HEK293 (cell line): ENCODE data around the gene USP32.

Experiments used
- CTCF ChIA-PET: fragments of 350-600 bp; formaldehyde crosslinking; extraction: SDS; loops from one replicate; lab custom pipeline; 2021; ENCODE audit warnings: antibody characterized with exemption; lab: Yijun Ruan, JAX
- POLR2A ChIA-PET: fragments of 300-600 bp; formaldehyde crosslinking; extraction: SDS; loops from one replicate; lab custom pipeline; 2020; ENCODE audit warnings: antibody characterized with exemption, inconsistent platforms; lab: Yijun Ruan, JAX
- H3K27ac ChIP-seq: fragments of 200-500 bp; sonication (Bioruptor generic); 2 replicates; pipeline ENCODE4 v1.5.1; 2014; ENCODE audit warnings: low read depth, low read length, control low read depth, inconsistent platforms; ENCODE audit errors: extremely low read depth
- H3K36me3 ChIP-seq, 2 experiments: fragments of 200-500 bp in 1 of 2; sonication (Bioruptor generic) in 1 of 2; 1 replicate in 1 of 2; 2 replicates in 1 of 2; pipeline ENCODE4 v1.5.1; 2014 to 2017; ENCODE audit warnings: inconsistent platforms in 2 of 2, low read length in 2 of 2; ENCODE audit not compliant: control insufficient read depth in 2 of 2, insufficient read depth in 1 of 2
- H3K4me1 ChIP-seq: fragments of 200-500 bp; sonication (Bioruptor generic); 2 replicates; pipeline ENCODE4 v1.5.1; 2014; ENCODE audit warnings: mild to moderate bottlenecking, low read length, inconsistent platforms; ENCODE audit not compliant: control insufficient read depth, insufficient read depth
- H3K4me3 ChIP-seq: 2 replicates; pipeline ENCODE4 v1.5.1; 2011; ENCODE audit warnings: low read depth, mild to moderate bottlenecking, control low read depth, low read length, moderate library complexity
- H3K9me3 ChIP-seq: fragments of 200-500 bp; sonication (Bioruptor generic); 2 replicates; pipeline ENCODE4 v1.5.1; 2014; ENCODE audit warnings: low read depth, low read length, inconsistent platforms; ENCODE audit not compliant: control insufficient read depth, insufficient read depth
- GLI4 ChIP-seq: fragments of 450-650 bp; formaldehyde crosslinking; IDR thresholded peaks from 2 replicates; pipeline ENCODE4 v1.5.1; 2016; ENCODE audit warnings: missing biosample characterization, missing genetic modification characterization
- HOXA7 ChIP-seq: sonication (generic); formaldehyde crosslinking; IDR thresholded peaks from 2 replicates; pipeline ENCODE4 v1.8.1; 2022; ENCODE audit warnings: missing genetic modification reagents, borderline replicate concordance
- MZF1 ChIP-seq: fragments of 450-650 bp; formaldehyde crosslinking; IDR thresholded peaks from 2 replicates; pipeline ENCODE4 v1.5.1; 2017; ENCODE audit warnings: missing biosample characterization, missing genetic modification characterization, borderline replicate concordance
- PRDM1 ChIP-seq: fragments of 450-650 bp; formaldehyde crosslinking; IDR thresholded peaks from 2 replicates; pipeline ENCODE4; 2016; ENCODE audit warnings: missing biosample characterization, missing genetic modification characterization
- RBAK ChIP-seq: fragments of 450-650 bp; formaldehyde crosslinking; IDR thresholded peaks from 2 replicates; pipeline ENCODE4 v1.5.1; 2016; ENCODE audit warnings: missing biosample characterization, missing genetic modification characterization
- WT1 ChIP-seq: fragments of 450-650 bp; formaldehyde crosslinking; IDR thresholded peaks from 2 replicates; pipeline ENCODE4 v1.5.1; 2016; ENCODE audit warnings: missing biosample characterization, missing genetic modification characterization
- YY2 ChIP-seq: fragments of 450-650 bp; formaldehyde crosslinking; IDR thresholded peaks from 2 replicates; pipeline ENCODE4 v1.5.1; 2016; ENCODE audit warnings: missing biosample characterization, missing genetic modification characterization
- ZFP69B ChIP-seq: fragments of 450-650 bp; formaldehyde crosslinking; IDR thresholded peaks from 2 replicates; pipeline ENCODE4 v1.5.1; 2016; ENCODE audit warnings: missing biosample characterization, missing genetic modification characterization
- ZNF133 ChIP-seq: fragments of 450-650 bp; formaldehyde crosslinking; IDR thresholded peaks from 2 replicates; pipeline ENCODE4 v1.5.1; 2016; ENCODE audit warnings: missing biosample characterization, missing genetic modification characterization
- ZNF2 ChIP-seq: fragments of 450-650 bp; formaldehyde crosslinking; IDR thresholded peaks from 2 replicates; pipeline ENCODE4 v1.5.1; 2016; ENCODE audit warnings: missing biosample characterization, missing genetic modification characterization
- ZNF248 ChIP-seq: fragments of 450-650 bp; formaldehyde crosslinking; IDR thresholded peaks from 2 replicates; pipeline ENCODE4 v1.5.1; 2017; ENCODE audit warnings: missing biosample characterization, missing genetic modification characterization
- ZNF433 ChIP-seq: fragments of 450-650 bp; formaldehyde crosslinking; IDR thresholded peaks from 2 replicates; pipeline ENCODE4 v1.5.1; 2016; ENCODE audit warnings: missing biosample characterization, missing genetic modification characterization, low read depth
- ZNF473 ChIP-seq: fragments of 450-650 bp; formaldehyde crosslinking; IDR thresholded peaks from 2 replicates; pipeline ENCODE4 v1.5.1; 2017; ENCODE audit warnings: missing biosample characterization, missing genetic modification characterization
- ZNF549 ChIP-seq: fragments of 450-650 bp; IDR thresholded peaks from 2 replicates; pipeline ENCODE4 v1.5.1; 2018; ENCODE audit warnings: missing biosample characterization, missing genetic modification characterization, mild to moderate bottlenecking, inconsistent platforms, moderate library complexity
- ZNF555 ChIP-seq: fragments of 450-650 bp; formaldehyde crosslinking; conservative IDR thresholded peaks from 2 replicates; pipeline ENCODE4 v1.5.1; 2017; ENCODE audit warnings: missing biosample characterization, mild to moderate bottlenecking, missing genetic modification characterization, inconsistent platforms
- ZNF600 ChIP-seq: fragments of 450-650 bp; formaldehyde crosslinking; IDR thresholded peaks from 2 replicates; pipeline ENCODE4 v1.5.1; 2016; ENCODE audit warnings: missing biosample characterization, missing genetic modification characterization
- ZNF610 ChIP-seq: fragments of 450-650 bp; formaldehyde crosslinking; IDR thresholded peaks from 2 replicates; pipeline ENCODE4 v1.5.1; 2016; ENCODE audit warnings: missing biosample characterization, missing genetic modification characterization, borderline replicate concordance
- ZNF621 ChIP-seq: fragments of 450-650 bp; formaldehyde crosslinking; IDR thresholded peaks from 2 replicates; pipeline ENCODE4 v1.5.1; 2017; ENCODE audit warnings: missing biosample characterization, missing genetic modification characterization
- ZNF670 ChIP-seq: fragments of 450-650 bp; formaldehyde crosslinking; IDR thresholded peaks from 2 replicates; pipeline ENCODE4 v1.5.1; 2016; ENCODE audit warnings: missing biosample characterization, missing genetic modification characterization, low read depth
- ZNF837 ChIP-seq: fragments of 450-650 bp; formaldehyde crosslinking; IDR thresholded peaks from 2 replicates; pipeline ENCODE4 v1.5.1; 2016; ENCODE audit warnings: missing biosample characterization, missing genetic modification characterization
- TF ChIP-seq, protein P1 (sequence below): fragments of 450-650 bp; formaldehyde crosslinking; IDR thresholded peaks from 2 replicates; pipeline ENCODE4 v1.5.1; 2017; ENCODE audit warnings: missing biosample characterization, missing genetic modification characterization
- TF ChIP-seq, protein P2 (sequence below): fragments of 450-650 bp; formaldehyde crosslinking; IDR thresholded peaks from 2 replicates; pipeline ENCODE4 v1.5.1; 2017; ENCODE audit warnings: missing biosample characterization, missing genetic modification characterization
- TF ChIP-seq, protein P3 (sequence below): fragments of 450-650 bp; IDR thresholded peaks from 2 replicates; pipeline ENCODE4 v1.5.1; 2018; ENCODE audit warnings: missing biosample characterization, mild to moderate bottlenecking, missing genetic modification characterization

USP32 gene

DNA sequence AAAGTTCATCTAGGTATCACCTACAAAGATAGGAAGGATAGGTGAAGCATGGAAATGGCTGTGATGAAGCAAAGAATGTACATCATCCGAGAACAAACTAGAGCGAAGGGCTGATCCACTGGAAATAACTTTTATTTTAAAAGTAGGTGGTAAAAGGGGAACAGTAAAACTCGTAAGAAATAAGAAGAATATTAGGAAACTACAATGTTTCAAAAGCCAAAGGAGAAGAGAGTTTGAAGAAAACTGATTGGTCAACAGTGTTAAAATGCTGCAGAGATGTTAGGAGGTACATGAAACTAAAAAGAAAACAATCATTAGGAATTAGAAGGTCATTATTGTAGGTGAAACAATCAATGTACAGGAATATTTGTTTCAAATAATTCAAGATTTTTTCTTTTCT, 108.1 kb downstream of the USP32 start (continued):
- TF ChIP-seq, protein P1, sequence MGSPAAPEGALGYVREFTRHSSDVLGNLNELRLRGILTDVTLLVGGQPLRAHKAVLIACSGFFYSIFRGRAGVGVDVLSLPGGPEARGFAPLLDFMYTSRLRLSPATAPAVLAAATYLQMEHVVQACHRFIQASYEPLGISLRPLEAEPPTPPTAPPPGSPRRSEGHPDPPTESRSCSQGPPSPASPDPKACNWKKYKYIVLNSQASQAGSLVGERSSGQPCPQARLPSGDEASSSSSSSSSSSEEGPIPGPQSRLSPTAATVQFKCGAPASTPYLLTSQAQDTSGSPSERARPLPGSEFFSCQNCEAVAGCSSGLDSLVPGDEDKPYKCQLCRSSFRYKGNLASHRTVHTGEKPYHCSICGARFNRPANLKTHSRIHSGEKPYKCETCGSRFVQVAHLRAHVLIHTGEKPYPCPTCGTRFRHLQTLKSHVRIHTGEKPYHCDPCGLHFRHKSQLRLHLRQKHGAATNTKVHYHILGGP (tag by site-specific recombination): no peak
- TF ChIP-seq HOXA7 (CRISPR knock-in tag) (no peak), ZNF433 (no peak), MZF1 (tag by site-specific recombination) (no peak), YY2 (no peak), ZNF133 (tag by site-specific recombination) (no peak)

DNA sequence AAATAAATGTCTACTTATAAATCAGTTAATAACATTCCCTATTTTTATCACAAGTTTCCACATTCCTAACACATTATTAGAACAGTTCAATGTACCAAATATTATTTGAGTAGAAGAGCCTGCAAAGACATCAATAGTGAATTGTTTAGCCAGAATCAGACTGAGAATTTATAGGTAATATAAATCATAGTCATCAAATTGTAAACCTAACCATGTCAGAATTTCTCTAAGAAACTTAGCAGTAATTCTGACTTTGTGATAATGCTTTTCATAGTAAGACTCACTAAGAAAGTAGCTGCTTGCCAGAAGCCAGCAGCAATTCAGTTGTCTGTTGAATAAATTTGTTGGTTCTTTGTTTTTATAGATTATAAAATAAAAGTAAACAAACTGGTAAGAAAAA, 111.3 kb downstream of the USP32 start:
- no peak overlapping the region for H3K4me3 ChIP-seq
- no peaks in the 10 kb centered on the region; a peak in 1 of 3 replicates for H3K36me3 ChIP-seq
- H3K4me1 ChIP-seq: no peaks in the 10 kb centered on the region; the same call in 1 of the 2 replicates
- ChIA-PET POLR2A (interaction anchor here (0.6 kb wide), 1 partner anchor 238 kb away, joined by 3 read pairs; no protein-coding TSS in a partner anchor), CTCF (no interaction called here)
- H3K27ac ChIP-seq: no peak overlapping the region
- TF ChIP-seq GLI4 (tag by site-specific recombination): no peak
- no peak for TF ChIP-seq ZNF610
- TF ChIP-seq, protein P2, sequence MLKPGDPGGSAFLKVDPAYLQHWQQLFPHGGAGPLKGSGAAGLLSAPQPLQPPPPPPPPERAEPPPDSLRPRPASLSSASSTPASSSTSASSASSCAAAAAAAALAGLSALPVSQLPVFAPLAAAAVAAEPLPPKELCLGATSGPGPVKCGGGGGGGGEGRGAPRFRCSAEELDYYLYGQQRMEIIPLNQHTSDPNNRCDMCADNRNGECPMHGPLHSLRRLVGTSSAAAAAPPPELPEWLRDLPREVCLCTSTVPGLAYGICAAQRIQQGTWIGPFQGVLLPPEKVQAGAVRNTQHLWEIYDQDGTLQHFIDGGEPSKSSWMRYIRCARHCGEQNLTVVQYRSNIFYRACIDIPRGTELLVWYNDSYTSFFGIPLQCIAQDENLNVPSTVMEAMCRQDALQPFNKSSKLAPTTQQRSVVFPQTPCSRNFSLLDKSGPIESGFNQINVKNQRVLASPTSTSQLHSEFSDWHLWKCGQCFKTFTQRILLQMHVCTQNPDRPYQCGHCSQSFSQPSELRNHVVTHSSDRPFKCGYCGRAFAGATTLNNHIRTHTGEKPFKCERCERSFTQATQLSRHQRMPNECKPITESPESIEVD (tag by site-specific recombination): peak; percentile 30; the same call in 1 of the 2 replicates
- TF ChIP-seq ZNF248 (tag by site-specific recombination): no peak
- no peak for TF ChIP-seq ZNF2 (tag by site-specific recombination)
- TF ChIP-seq ZNF837 (tag by site-specific recombination): no peak
- H3K9me3 ChIP-seq: no peaks in the 10 kb centered on the region

DNA sequence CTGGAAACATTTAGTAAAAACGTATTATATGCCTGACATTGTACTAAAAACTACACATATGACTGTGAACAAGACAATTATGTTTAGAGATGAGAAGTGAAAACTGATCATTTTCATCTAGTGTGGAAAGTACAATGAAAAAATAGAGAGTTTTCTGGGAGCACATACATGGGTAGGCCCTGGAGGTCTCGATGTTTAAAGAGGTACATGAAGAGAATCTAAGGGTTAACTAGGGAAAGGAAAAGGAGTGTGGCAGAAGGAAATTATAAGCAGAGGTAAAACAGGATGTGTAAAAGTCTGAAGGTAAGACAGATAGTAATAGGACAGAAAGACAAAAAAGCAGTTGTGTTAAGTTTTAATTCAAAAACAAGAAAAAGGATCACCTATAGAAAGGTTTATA, 113.7 kb downstream of the USP32 start:
- Histone ChIP-seq H3K9me3 (no peaks in the 10 kb centered on the region), H3K27ac (no peak overlapping the region), H3K4me1 (no peaks in the 10 kb centered on the region; the same call in 1 of the 2 replicates), H3K36me3 (no peaks in the 10 kb centered on the region; a peak in 1 of 3 replicates), H3K4me3 (no peak overlapping the region)
- ChIA-PET CTCF (interaction anchor here (0.6 kb wide), 1 partner anchor 395 kb away, joined by 3 read pairs; no protein-coding TSS in a partner anchor), POLR2A (no interaction called here)
- TF ChIP-seq ZNF670 (tag by site-specific recombination): no peak
- peak; percentile 68 for TF ChIP-seq PRDM1 (tag by site-specific recombination)
- 0 out of 2 replicates have a peak, but pooled peaks have one; percentile 3 for TF ChIP-seq ZNF555 (tag by site-specific recombination)

DNA sequence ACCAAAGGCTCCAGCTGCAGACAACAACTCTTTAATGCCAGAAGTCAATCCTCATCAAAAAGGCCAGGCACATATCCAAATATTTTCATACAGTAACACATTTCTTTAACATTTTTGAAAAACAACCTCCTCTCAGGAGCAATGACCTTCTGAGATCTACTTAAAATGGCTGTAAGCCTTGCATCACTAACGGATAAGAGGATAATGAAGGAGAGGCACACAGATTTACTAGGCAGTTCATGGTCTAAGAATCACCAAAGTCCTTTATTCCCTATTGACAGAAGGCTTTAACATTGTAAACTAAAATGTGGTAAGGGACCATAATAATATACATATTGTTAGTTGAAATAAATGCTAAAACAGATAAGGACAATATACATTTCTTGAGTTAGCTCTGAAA, 114.7 kb downstream of the USP32 start:
- H3K36me3 ChIP-seq: no peaks in the 10 kb centered on the region; a peak in 1 of 3 replicates
- no peaks in the 10 kb centered on the region; the same call in 1 of the 2 replicates for H3K4me1 ChIP-seq
- no peak overlapping the region for H3K4me3 ChIP-seq
- H3K9me3 ChIP-seq: no peaks in the 10 kb centered on the region
- no peak for TF ChIP-seq ZNF621 (tag by site-specific recombination)
- no peak for TF ChIP-seq ZNF600 (tag by site-specific recombination)
- TF ChIP-seq, protein P3, sequence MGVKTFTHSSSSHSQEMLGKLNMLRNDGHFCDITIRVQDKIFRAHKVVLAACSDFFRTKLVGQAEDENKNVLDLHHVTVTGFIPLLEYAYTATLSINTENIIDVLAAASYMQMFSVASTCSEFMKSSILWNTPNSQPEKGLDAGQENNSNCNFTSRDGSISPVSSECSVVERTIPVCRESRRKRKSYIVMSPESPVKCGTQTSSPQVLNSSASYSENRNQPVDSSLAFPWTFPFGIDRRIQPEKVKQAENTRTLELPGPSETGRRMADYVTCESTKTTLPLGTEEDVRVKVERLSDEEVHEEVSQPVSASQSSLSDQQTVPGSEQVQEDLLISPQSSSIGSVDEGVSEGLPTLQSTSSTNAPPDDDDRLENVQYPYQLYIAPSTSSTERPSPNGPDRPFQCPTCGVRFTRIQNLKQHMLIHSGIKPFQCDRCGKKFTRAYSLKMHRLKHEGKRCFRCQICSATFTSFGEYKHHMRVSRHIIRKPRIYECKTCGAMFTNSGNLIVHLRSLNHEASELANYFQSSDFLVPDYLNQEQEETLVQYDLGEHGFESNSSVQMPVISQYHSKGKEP (tag by site-specific recombination): no peak
- TF ChIP-seq ZNF473: no peak
- no peak for TF ChIP-seq RBAK (tag by site-specific recombination)
- TF ChIP-seq YY2: no peak
- TF ChIP-seq ZNF549 (tag by site-specific recombination): no peak
- TF ChIP-seq WT1 (tag by site-specific recombination): no peak
- TF ChIP-seq ZFP69B (tag by site-specific recombination): no peak
- H3K27ac ChIP-seq: no peak overlapping the region
- ChIA-PET POLR2A (no interaction called here), CTCF (interaction anchor here (0.7 kb wide), 1 partner anchor 46 kb away, joined by 5 read pairs; no protein-coding TSS in a partner anchor)
